Superior temporal gyrus (tissue), 1 donor: ENCODE measurements around the gene ERAP2.
"Not testable (repeated sequence)": the region's sequence is repeated elsewhere in the genome, so short reads cannot be mapped to it uniquely, and the experiment has no call there.

Source experiments
- DNase-seq: peaks from one replicate; pipeline ENCODE4 v3.0.0-alpha.2; 2016; ENCODE audit errors: extremely low spot score

ERAP2 gene

GRCh38 chr5:96896276-96896675 is 20.0 kb downstream of the ERAP2 start:
- no peak for DNase-seq

- DNase-seq, result no peak
These were observed 20.5 kb downstream of the ERAP2 start for GRCh38 chr5:96896806-96897205.

GRCh38 chr5:96901384-96901783 is 25.1 kb downstream of the ERAP2 start:
- DNase-seq, result no peak

GRCh38 chr5:96901841-96902240 is 25.5 kb downstream of the ERAP2 start:
- no peak for DNase-seq

GRCh38 chr5:96902876-96903275 is 26.6 kb downstream of the ERAP2 start:
- no peak for DNase-seq

GRCh38 chr5:96903300-96903699 is 27.0 kb downstream of the ERAP2 start:
- no peak for DNase-seq

- DNase-seq, result no peak
These were observed 28.0 kb downstream of the ERAP2 start for GRCh38 chr5:96904054-96904931.

- no peak for DNase-seq
These were observed 29.6 kb downstream of the ERAP2 start for GRCh38 chr5:96905864-96906263.

GRCh38 chr5:96909003-96909402 is 32.7 kb downstream of the ERAP2 start:
- no peak for DNase-seq

GRCh38 chr5:96909435-96909834 is 33.1 kb downstream of the ERAP2 start:
- no peak for DNase-seq

- DNase-seq, result no peak
These were observed 34.8 kb downstream of the ERAP2 start for GRCh38 chr5:96911139-96911538.

- DNase-seq, result no peak
These were observed 36.9 kb downstream of the ERAP2 start for GRCh38 chr5:96913233-96913632.

- no peak for DNase-seq
These were observed 43.5 kb downstream of the ERAP2 start for GRCh38 chr5:96919754-96920197.

- no peak for DNase-seq
These were observed 44.5 kb downstream of the ERAP2 start for GRCh38 chr5:96920744-96921355.

- no peak for DNase-seq
These were observed 46.4 kb downstream of the ERAP2 start for GRCh38 chr5:96922499-96923244.

GRCh38 chr5:96924016-96924443 is 47.7 kb downstream of the ERAP2 start:
- no peak for DNase-seq

GRCh38 chr5:96926276-96926675 is 50.0 kb downstream of the ERAP2 start:
- no peak for DNase-seq

GRCh38 chr5:96927008-96927407 is 50.7 kb downstream of the ERAP2 start:
- DNase-seq, result no peak

GRCh38 chr5:96928931-96929708 is 52.8 kb downstream of the ERAP2 start:
- DNase-seq, result no peak

GRCh38 chr5:96930058-96930457 is 53.8 kb downstream of the ERAP2 start:
- DNase-seq, result no peak

- no peak for DNase-seq
These were observed 54.3 kb downstream of the ERAP2 start for GRCh38 chr5:96930589-96930988.

GRCh38 chr5:96931037-96931436 is 54.7 kb downstream of the ERAP2 start:
- DNase-seq, result not testable (repeated sequence)
